Measurements from ENCODE around the gene SMPD1.

The SMPD1 gene

DNA sequence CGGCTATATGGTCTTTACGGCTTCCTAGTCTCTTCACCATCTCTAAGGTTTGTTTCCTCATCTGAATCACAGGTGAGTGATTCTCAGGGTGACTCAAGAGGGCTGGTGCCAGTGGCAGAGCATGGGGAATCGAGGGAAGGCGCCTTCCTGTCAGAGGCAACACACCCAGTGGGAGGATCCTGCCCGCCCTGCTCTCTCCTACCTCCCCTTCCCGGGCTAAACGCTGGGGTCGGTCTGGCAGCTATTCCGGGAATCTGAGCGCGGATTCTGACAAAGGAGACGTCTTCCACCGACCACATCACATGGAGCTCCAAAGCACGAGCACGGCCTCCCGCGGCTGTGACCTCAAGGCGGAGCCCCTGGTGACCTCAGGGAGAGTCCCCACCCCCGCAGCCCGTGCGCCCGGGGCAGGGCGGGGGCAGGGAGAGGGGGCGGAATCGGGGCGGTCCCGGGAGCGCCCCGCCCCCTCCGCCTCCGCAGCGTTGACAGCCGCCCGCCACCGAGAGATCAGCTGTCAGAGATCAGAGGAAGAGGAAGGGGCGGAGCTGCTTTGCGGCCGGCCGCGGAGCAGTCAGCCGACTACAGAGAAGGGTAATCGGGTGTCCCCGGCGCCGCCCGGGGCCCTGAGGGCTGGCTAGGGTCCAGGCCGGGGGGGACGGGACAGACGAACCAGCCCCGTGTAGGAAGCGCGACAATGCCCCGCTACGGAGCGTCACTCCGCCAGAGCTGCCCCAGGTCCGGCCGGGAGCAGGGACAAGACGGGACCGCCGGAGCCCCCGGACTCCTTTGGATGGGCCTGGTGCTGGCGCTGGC lies at the start of gene SMPD1:
TSS of gene SMPD1 (plus strand) at position 570 of the 813 bp plus-strand sequence. CDS start at position 695, 125 bp downstream.
- FAIRE-seq, result no peak

DNA sequence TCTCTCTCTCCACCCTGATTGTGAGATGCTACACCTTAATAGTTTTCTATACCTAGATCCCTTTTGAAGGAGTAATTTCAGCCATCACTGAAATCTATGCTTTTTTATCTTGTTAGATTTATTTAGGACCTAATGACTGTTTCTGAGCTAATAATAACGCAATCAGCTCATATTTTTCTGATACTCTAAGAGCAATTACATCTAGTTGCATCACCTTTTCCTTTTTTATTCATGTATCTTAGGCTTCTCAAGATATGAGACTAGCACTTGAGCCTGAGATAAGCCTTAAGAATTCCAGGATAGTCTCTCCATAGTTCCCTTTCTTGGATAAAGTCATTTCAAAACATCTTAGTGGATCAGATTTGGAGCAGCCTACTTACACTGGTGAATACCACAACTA lies 44.9 kb upstream of the SMPD1 start:
- no peak for FAIRE-seq

DNA sequence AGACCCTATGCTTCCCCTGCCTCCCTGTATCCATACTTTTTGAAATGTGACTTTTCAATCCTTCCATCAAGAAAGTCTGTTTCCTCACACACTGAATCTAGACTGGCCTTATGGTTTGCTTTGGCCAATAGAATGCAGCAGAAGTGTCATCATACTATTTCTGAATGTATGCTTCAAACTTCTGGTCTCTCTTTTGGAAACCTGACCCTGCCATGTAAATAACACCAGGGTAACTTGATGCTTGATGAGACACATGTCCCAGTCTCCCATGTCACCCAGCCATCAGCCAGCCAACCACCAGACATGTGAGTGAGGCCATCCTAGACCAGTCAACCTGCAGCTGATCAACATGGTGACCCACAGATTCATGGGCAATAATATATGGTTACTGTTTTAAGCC lies 40.2 kb upstream of the SMPD1 start:
- FAIRE-seq, result no peak

DNA sequence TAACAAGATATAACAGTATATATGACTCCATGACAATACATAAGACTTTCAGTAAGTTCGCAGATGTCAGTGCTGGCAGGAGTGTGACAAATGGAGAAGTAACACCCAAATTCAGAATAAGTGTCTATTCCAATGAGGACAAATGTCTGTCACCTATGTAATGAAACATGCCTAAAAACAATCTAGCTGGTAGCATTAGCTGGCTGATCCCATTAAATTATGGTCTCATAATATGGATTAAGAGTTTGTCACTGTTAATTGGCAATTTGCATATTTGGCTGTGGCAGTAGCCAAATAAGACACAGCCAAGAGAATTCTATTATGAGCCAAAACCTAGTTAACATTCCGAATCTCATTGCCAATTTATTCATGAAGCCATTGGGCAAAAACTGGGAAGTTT lies 39.8 kb upstream of the SMPD1 start:
- no peak for FAIRE-seq

DNA sequence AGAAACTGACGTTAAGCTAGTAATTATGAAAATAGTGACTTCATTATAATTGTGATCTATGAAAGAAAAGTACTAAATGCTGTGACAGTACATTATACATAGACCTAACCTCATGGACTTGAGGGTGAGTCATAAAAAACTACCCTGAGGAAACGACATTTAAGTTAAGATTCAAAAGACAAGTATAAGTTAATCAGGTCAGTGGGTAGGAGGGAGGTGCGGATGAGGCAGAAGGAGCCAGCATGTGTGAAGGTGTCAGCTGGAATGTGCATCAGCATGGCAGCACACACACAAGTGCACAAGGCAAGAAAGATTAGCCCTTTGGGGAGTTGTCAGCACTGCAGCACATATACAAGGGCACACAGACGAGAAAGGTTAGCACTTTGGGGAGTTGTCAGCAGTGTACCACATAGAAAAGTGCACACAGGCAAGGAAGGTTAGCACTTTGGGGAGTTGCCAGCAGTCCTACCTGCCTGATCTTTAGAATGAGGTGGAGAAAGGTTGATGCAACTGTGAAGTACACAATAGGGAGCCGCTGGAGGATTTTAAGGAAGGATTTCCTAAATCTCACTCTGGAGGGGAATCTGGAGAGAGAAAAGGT lies 38.4 kb upstream of the SMPD1 start:
- FAIRE-seq, result no peak

DNA sequence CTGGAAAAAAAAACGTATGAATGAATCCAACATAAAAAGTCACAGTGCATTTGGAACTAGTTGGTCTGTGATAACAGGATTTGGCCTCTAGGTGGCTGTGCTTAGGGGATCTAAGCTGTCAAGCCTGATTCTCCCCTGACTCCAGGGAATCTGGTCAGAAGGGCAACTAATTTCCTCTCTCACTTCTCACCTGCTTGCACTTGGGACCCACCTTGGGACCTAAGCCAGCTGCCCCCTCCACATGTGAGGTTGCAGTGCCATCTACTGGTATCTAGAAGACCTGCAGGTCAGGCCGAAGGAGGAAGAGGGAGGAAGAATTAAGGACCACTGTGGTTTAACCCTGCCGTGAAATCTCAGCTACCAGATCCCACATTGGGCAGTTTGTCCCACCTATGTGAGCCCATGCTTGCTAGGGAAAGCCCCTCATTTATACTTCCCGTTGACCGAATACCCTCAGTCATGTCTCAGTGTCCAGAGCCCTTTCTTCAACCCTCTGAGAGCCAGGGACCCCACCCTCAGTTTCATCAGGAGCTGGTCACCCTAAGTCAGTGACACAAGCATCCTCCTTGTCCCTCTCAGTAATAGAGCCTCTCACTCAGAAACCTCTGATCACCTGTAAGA lies 36.8 kb upstream of the SMPD1 start:
- no peak for FAIRE-seq

DNA sequence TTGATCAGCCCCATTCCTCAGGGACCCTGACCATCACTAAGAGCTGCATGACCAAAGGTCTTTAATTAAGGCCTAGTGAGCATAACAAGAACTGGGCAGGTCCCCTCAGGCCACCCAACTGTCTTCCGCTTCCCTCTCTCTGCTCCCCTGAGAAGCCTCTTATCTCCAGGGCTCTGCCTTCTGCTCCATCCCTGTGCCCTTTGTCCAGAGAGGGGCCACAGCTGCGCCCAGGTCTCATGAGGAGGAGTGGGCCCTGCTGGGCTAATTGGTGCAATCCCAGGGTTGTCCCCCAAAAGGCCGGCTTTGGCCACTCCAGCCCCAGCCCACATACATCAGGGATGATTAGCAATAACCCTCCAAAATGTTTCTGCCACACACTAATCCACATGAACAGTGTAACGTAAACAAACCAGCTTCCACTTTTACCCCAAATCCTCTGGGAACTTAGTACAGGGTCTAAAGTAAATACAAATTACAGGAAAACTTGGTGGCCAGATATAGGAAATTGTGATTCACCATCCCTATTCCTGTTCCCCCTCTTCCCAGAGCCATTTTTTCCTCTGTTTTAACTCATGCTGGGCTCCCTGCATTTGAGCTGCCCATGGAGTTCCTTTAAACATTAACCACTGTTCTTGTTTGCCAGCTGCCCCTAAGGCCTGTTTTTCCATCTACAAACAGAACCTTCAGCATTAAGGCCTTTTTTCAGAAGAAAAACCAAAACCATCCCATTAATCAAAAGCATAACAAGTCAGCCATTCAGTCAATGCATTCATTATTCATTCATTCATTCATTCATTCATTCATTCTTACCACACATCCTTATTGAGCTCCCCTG lies 35.4 kb upstream of the SMPD1 start:
- FAIRE-seq, result no peak

DNA sequence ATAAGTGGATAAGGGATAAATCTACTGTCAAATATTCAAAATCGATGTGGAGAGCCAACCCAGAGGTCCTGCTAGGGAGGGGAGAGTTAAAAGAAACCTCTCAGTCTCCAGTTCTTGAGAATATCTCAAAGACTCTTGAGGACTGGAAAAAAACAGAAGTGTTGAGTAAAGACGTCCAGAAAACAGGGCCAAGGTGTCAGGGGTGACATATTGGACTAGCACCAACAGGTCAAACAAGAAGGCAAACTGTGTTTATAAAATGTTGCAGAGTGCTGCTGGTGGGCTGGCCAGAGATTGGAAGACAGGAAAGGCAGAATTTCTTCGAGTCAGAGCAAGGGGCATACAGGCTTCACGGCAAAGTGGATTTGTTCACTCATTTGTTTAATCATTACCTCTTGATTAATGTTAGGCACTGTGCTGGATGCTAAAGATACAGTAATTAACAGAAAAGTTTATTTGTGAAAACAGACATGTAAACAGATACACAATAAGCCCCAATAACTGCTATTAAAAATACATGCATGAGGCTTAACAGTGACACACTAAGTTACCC lies 33.7 kb upstream of the SMPD1 start:
- no peak for FAIRE-seq

DNA sequence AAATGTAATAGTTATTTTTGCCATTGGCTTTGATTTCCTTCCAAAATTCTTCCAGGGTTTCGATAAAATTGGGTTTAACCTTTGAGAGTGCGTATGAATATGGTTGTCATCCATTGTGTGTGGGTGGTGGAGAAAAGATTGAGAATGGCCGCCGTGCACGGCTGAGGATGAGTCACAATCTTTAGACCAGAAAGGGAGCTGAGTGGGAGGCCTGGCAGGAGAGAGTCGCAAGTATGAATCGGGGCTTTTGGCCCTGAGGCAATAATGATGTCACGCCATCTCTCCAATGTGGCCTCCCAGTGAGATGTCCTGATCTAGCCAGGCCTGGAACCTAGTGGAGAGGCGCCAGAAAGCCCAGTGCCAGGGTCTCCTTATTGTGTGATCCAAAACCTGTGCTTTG lies 33.1 kb upstream of the SMPD1 start:
- FAIRE-seq, result no peak

DNA sequence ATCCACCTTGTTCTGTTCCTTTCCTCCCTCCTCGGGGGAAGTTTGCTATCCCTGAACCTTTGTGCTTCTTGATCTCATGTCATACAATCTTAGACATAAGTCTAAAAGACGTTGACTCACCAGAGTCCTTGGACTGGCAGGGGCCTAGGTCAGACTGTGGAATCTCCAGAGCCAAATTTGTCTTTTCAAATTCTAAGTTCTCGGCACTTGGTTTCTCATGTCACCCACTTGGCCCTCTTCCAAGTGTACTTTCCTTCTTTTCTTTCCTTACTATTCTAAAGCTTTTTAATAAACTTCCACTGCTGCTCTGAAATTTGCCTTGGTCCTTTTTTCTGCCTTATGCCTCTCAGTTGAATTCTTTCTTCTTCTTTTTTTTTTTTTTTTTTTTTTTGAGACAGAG lies 30.1 kb upstream of the SMPD1 start:
- no peak for FAIRE-seq

DNA sequence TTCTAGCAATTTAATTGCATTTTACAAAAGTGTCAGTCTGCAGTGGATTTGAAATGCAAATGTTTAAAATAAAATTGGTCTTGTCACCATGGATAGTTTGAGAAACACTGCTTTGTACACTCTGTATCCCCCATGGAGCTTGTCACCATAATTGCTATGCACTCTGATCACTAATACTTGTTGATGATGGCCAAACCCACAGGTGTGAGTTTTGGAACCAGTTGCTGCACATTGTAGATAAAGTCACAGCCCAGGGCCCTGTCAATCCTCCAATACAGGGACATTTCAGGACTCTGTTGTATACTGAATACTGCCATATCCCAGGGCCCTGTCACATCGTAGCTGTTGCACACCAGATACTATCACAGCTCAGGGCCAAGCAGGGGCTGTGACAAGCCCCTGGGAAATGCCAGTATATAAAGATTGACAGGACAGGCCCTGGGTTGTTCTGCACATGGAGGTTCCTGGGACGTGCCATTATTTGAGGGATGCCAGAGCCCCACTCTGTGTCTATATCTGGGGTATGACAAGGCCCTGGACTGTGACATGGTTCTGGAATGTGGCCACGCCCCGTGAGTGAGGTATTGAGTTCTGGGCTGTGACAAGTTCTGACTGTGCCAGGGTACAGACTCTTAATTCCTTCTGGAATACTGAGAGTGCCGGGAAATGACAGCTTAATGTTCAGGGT lies 27.9 kb upstream of the SMPD1 start:
- FAIRE-seq, result no peak

DNA sequence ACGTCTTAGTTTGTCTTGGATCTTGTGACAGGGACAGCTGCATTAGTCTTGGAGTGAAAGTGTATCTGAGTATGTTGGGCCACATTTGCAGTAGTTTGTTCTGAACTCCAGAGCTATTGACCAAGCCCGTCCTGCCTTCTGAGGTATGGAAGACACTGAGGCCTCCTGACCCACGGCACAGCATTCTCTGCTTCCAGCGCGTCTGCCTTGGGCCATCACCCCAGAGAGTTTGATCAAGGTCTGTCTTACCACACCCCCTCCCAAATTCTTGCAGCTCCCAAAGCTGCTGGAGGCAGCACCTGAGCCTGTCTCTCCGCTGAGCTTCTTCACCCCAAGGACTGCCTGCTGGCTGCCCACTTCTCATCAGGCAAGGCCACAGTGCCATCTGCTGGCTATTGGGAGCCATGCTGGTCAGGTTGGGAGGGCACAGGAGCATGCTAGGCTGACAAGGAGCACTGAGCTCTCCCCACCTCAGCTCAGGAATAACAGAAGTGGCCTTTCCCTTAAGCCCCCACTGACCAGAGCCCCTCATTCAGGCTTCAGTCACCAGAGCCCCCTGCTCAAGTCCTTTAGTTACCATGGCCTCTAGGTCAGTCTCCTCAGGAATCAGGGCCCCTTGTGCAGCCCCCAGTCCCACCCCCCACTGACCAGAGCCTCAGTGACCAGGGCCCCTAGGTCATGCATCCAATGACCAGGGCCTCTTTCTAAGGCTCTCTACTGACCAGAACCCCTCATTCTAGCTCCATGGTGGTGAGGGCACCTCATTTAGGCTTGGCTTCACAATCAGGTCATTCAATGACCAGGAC lies 27.2 kb upstream of the SMPD1 start:
- no peak for FAIRE-seq

DNA sequence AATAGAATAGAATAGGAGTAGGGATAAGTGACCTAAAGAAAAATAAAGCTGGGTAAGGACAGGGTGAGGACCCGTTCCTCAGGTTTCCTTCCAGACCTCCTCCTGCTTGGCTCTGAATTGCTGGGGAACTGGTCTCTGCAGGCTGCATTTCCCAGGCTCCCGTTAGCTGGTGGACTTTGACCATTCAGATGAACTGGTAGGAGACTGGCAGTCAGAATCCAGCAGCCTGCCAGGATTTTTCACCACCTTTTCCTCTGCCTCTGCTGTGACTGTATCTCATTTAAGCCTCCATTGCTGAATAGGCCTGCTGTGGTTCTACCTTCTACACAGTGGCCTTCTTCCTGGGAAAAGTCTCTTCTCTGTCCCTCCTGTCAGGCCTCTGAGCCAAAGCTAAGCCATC lies 24.6 kb upstream of the SMPD1 start:
- FAIRE-seq, result no peak

DNA sequence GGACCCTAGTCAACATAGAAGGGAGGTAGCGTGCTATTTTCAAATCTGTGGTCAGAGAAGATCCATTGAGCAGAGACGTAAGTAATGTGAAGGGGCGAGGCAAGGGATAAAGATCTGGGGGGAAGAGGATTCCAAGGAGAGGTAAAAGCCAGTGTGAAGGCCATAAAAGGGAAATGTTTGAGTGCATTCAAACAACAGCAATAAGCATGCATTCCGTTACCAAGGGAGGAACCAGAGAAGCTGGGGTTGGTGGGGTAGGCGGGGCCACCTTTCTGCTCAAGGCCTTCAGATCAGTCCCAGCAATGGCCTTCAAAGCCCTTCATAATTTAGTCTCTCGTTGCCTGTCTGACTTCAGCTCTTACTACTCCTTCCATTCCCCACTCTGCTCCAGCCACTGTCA lies 18.4 kb upstream of the SMPD1 start:
- FAIRE-seq, result no peak

DNA sequence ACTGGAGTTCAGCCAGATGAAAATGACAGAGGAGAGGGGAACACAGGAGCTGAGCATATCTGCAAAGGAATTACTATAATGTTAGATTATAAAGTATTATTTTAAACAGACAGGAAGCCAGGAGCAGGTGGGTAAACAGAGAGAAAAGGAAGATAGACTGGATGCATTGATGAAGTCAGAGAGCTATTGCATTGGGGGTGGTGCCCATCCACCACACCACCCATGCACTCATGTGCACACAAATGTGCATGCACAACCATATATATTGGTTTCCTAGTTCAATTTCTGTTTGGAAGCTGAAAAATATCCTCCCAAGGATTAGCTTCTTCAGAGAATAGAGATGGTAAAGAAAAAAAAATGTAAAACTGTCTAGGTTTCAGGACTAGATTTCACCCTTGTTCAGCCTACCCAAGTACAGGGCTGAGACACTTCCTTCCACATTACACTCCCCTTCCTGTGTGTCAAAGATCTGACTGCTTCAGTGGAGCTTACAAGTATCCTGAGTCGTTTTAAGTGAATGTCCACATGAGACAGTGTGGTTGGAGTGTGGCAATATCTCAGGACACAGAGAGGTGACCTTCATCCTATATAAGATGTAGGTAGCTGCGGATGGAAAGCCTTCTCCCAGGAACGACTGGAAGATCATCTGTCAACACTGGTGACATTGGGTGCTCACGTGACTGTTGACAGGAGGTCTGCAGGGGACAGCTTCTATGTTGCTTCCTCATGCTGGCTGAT lies 12.2 kb upstream of the SMPD1 start:
- FAIRE-seq, result no peak

DNA sequence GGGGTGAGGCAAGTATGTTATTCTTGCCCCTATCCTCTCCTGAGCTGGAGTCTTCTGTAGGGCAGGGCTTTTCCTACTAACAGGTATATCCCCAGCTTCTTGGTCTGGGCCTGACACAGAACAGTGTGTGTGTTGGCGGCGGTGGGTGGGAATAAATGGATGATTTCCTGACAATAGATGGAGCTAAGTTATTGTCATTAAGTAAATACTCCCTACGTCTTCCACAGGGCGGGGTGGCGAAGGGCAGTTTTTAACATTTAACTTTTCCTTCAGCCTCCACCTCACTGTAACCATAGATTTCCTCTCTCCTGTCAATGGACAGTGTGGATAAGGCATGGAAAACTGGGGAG lies 11.7 kb upstream of the SMPD1 start:
- FAIRE-seq, result no peak

DNA sequence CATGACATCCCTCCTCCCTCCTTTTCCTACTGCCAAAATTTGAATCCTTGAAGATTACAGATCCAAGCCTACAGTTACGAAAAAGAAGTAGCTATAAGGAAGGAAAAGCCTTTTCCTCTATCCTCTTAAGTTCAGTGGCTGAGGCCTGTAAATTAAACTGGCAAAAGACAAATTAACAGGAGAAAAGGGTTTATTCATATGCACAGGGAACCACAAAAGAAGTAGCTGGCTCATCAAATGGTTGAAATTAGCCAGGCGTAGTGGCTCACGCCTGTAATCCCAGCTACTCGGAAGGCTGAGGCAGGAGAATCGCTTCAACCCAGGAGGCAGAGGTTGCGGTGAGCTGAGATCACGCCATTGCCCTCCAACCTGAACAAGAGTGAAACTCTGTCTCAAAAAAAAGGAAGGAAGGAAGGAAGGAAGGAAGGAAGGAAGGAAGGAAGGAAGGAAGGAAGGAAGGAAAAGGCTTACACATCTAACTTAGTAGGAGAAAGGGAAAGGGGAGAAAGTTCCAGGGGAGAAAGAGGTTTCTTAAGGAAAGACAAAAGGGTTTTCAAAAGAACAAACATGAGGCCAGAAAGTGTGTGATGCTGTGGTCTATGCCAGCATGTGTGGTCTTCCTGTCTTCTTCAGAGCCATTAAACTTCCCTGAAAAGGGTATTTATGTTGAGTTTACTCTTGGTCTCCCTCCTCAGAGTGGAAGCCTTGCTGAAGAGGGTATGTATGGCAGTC lies 5.1 kb upstream of the SMPD1 start:
- FAIRE-seq, result no peak

DNA sequence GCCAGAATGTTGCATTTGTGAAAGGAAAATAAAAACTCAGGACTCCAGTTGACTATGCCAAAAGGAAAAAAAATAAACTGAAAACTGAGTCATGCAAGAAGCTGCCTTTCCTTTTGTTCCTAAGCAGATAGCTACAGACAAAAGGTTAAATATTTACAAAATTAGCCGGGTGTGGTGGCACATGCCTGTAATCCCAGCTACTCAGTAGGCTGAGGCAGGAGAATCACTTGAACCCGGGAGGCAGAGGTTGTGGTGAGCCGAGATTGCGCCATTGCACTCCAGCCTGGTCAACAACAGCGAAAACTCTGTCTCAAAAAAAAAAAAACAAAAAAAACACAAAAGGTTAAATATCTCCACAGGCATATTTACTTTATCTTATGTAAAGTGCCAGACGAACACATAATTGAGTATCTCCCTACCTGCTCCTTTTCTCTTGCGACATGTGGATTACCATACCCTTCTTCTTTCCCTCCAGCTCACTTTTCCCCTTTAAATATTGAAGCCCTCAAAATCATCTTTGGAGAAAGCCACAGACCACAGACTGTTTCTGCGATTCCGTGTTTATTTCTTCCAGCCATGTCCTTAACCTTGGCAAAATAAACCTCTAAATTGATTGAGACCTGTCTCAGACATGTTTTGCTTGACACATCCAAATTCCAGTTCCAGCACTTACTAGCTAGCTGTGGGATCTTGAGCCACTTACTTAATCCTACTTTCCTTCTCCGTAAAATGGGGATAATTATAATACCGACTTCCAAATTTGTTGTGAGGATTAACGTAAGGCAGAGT lies 2.3 kb upstream of the SMPD1 start:
- FAIRE-seq, result no peak

DNA sequence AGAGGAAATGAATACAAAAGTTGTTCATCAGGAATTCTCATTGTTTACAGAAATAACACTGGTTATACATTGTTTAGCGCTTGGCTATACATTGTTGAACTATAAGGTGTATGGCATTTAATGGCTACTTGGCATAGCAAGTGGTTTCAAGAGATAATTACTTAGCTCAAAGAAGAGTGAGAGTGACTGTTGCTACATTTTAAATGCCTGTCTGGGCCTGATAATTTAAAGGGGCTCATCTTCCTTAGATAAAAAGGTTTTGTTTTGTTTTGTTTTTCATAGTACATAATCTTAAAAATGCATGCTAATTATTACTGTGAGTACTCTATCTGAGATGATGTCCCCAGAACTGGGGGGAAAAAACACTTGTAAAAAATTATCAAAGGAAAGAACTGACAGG lies 1.5 kb upstream of the SMPD1 start:
- FAIRE-seq, result no peak

Measured in endometrium (tissue), 2 donors.